Daoy (cell line): Measurements from ENCODE around the gene NPAS3. TPM values are rescaled to one million over a fixed set of nuclear protein-coding genes. Genes with fewer than 3 reads are reported as not detected.

Source experiments
- DNase-seq: peaks from one replicate; pipeline ENCODE4 v3.0.0-alpha.2; 2015; ENCODE audit warnings: low read depth
- total RNA-seq: library from RNA; depleted of rRNA; stranded (reverse); fragments of >200 nt; shearing (Covaris generic); gene quantifications from 2 replicates; pipeline ENCODE4 v1.2.3, GENCODE V29; 2014

NPAS3 gene
- total RNA-seq, 1 experiment from 2014 or later: 1.9 TPM

DNA sequence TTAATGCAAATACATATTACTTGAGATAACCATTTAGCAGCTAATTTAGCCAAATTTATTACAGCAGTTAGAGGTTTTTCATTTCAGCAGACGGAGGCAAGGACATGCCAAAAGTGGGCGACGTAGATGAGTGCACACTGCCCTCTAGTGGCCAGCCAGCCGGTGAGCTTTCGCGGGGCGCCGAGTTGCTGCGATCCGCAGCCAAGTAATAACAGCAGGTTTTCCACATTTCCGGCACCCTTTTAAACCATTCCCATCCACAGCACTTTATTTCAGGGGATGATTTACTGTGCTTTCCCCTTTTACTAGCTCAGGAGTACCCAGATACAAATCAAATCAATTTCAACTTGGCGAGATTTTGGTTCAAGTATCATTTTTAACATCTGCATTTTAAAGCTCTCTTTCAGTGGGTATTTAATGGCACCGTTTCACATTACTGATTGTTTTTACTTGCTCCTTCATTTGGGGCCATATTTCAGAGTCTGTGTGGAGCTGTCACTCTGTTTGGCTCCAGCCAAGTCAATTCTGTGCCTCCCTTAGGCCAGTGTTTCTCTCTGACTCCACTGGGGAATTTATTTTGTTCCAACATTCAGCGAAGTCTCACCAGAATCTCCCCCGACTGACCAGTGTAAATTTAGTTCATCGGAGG lies 854.2 kb downstream of the NPAS3 start:
- peak; percentile 93 for DNase-seq

GRCh38 chr14:33793398-33794110 lies 854.9 kb downstream of the NPAS3 start:
- DNase-seq: no peak

DNA sequence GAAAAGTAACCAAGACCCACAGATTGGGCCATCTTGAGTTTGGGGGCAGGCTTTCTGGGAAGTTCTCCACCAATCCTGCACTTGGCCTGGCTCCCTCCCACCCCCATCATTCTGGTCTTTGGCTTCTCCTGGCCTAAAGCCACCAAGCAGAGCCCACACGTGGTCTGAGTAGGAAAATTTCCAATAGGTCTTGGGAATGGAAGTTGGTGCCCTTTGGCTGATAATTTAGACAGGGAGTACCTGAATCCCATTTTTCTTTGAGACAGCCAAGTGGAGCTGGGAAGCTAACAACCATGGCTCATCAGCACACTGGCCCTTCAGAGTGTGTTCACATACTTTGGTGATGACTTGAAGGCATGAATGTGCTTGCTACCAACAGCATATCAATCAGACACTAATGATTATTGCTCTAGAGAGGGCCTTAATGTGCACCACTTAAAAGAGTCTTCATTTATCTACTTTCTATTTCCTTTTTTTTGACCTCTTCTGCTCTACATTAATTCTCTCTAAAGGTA lies 856.2 kb downstream of the NPAS3 start:
- no peak for DNase-seq

DNA sequence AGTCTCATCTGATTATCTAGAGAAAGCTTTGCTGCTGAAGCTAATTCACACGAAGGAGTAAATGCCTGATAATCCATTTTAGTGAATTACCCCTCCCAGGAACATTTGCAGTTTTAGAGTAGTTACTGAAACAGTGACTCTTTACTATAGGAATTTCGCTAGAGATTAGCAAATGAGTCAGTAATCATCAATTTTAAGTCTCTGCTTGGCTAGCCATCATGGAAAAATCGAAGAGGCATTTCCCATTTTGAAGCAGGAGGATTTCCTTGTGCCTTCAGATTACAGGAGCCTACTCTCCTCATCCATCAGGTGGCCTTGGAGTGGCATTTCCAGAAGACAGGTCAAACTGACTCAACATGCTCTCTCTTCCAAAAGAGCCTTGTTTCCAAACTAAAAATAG lies 857.7 kb downstream of the NPAS3 start:
- DNase-seq: no peak

DNA sequence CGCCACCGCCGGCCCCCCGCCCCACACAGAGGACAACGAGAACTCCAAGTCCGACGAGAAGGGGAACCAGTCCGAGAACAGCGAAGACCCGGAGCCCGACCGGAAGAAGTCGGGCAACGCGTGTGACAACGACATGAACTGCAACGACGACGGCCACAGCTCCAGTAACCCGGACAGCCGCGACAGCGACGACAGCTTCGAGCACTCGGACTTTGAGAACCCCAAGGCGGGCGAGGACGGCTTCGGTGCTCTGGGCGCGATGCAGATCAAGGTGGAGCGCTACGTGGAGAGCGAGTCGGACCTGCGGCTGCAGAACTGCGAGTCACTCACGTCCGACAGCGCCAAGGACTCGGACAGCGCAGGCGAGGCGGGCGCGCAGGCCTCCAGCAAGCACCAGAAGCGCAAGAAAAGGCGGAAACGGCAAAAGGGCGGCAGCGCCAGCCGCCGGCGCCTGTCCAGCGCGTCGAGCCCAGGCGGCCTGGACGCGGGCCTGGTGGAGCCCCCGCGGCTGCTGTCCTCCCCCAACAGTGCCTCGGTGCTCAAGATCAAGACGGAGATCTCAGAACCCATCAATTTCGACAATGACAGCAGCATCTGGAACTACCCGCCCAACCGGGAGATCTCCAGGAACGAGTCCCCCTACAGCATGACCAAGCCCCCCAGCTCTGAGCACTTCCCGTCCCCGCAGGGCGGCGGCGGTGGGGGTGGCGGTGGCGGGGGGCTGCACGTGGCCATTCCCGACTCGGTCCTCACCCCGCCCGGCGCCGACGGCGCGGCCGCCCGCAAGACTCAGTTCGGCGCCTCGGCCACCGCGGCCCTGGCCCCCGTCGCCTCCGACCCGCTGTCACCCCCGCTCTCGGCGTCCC lies 861.3 kb downstream of the NPAS3 start:
- DNase-seq: no peak

DNA sequence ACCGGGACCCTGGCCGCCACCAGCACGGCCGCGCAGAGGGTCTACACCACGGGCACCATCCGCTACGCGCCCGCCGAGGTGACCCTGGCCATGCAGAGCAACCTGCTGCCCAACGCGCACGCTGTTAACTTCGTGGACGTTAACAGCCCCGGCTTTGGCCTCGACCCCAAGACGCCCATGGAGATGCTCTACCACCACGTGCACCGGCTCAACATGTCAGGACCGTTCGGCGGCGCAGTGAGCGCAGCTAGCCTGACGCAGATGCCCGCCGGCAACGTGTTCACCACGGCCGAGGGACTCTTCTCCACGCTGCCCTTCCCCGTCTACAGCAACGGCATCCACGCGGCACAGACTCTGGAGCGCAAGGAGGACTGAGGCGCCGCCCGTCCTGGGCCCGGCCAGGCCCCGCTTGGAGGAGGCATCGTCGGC lies 862.1 kb downstream of the NPAS3 start:
- DNase-seq: no peak

DNA sequence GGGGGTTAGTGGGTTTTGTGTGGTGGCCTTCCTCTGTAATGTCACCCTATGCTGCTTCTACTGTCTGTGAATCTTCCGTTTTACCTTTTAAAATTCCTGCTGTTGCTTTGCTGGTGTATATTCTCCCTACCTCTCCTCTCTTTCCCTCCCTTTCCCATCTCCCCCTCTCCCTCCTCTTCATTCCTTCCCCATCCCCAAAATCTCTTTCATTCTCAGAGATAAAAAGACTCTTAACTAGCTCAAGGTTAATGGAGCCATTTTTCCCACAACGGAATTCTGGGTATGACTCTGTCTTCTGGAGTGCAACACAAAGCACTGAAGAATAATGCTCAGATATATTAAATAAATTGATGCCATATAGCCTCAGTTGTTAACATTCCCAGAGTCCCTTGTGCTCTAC lies 864.1 kb downstream of the NPAS3 start:
- no peak for DNase-seq

GRCh38 chr14:33805593-33805992 lies 866.9 kb downstream of the NPAS3 start:
- DNase-seq: no peak

- no peak for DNase-seq
Observed at GRCh38 chr14:33806905-33807304, 868.2 kb downstream of the NPAS3 start.

- no peak for DNase-seq
Observed at GRCh38 chr14:33808187-33808586, 869.5 kb downstream of the NPAS3 start.

DNA sequence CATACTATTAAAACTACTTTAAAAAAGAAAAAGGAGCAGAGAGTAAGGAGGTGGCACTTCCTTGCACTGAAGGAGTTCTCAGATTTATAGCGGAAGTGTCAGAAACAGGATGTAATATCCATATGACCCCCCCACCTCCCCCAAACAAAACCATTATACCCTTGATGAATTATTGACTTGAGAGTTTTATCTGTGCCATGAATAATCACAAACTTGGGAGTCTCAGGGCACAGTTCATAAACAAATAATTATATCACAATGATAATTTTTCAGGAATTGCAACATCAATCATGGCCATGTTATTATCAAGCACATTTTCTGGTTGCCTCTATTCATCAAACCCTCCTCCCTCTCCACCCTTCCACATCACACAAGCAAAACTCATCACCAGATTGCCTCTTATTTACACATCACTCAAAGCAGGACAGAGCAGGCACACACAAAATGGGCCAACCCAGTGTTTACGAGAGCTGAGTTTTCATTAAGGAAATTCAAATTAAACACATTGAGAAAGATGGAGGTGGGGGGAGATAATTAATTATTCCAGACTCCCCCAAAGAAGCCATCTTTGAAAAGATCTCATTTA lies 870.8 kb downstream of the NPAS3 start:
- no peak for DNase-seq

DNA sequence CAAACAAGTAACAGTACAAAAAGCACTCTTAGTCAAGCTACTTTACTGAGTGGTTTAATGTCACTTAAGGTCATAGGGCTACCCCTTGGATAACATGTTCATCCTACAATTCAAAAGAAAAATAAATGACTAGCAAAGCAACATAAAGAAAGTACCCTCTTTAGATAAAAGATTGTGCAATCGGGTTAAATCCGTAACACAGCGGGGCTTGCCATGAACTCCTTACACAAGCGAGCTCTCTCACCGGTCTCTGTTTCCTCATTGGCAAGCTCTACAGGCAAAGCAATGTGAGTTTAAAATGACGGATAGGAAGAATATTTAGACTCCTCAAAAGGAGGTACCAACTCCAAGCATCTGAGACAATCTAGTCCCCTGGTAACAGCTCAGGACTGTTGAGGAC lies 871.6 kb downstream of the NPAS3 start:
- DNase-seq: no peak

DNA sequence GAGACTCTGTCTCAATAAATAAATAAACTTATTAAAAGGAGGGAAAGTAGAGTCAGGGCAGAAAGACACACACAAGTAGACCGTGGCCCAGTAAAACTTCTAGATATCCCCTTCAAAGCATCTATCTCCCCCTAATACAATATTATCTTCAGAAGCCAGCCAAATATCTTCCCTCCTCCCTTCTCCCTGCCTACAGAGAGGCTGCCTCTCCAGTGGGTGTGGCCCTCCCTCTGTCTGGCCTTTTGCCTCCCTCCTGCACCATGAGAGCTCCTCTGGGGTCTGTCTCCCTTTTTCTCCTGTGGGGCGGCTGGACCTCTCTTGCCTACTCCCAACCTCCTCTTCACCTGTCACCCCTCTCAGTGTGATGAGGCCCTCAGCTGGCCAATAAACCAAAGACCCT lies 873.0 kb downstream of the NPAS3 start:
- no peak for DNase-seq

- no peak for DNase-seq
Observed at GRCh38 chr14:33812181-33812580, 873.5 kb downstream of the NPAS3 start.

DNA sequence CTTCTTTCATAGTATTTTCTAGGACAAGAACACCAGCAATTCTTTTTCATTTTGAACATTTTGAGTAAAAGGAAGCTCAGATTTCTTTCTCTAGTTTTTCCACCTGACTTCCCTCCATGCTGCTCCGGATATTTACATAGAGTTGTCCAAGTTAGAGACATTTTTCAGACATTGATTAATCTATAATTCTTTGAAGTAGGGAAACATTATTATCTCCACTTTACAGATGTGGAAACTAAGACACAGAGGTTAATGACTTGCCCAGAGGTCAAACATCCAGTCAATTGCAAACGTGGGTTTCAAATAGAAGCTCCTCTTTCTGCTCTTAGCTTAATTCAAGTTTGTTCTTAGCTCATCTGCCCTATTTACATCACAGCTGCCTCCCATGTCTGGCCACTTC lies 873.9 kb downstream of the NPAS3 start:
- no peak for DNase-seq

DNA sequence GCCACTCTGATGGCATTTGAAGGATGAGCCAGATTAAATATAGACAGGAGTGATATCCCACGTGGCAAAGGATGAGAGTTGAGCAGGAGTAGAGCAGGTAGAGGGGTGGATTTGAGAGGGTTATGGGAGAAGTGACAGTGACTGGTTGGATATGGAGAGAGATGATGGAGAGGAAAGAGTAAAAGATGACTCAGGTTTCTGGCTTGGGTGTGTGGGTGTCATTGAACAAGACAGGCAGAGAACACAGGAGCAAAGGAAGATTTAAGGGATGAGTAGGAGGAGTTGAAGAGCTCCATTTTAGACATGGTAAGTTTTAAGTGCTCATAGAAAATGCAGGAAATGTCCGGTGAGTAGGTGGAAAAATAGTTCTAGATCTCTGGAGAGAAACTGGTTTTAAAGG lies 875.3 kb downstream of the NPAS3 start:
- DNase-seq: no peak

- no peak for DNase-seq
Observed at GRCh38 chr14:33833706-33834465, 895.2 kb downstream of the NPAS3 start.

DNA sequence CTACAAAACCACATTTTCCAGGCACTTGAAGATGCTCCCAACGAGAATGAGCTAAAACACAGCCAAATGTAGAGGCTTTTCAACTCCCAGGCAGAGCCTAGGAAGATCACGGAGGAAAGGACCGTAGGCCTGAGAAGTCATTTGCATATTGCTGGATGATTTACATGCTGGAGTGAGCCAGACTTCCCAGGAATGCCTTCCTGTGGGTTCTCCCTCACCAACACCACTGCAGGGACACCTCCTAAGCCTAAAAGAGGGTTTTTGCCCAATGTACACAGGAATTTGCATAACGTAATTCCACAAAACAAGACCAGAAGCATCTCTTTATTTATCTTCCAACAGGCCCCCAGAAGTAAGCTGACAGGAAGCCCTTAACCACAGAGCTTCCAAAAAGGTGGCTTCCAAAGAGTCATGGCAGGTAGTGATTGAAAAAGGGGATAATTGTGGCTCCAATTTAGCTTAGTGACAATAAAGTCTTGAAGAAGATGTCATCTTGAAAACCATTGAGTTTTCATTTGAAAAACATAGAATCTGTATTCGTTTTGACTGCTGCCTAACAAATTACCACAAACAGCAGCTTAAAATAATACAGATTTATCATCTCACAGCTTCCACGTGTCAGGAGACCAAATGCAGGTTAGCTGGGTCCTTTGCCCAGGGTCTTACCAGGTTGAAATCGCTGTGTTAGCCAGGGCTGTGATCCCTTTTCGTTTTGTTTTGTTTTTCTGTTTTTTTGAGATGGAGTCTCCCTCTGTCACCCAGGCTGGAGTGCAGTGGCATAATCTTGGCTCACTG lies 896.0 kb downstream of the NPAS3 start:
- no peak for DNase-seq

DNA sequence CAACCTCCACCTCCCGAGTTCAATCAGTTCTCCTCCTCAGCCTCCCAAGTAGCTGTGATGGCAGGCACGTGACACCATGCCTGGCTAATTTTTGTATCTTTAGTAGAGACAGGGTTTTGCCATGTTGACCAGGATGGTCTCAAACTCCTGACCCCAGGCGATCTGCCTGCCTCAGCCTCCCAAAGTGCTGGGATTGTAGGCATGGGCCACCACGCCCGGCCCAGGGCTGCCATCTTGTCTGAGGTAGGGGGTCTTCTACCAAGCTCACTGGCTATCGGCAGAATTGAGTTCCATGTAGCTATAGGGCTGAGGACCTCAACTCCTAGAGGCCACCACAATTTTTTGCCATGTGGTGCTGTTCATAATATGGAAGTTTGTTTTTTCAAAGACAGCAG lies 896.6 kb downstream of the NPAS3 start:
- DNase-seq: no peak

DNA sequence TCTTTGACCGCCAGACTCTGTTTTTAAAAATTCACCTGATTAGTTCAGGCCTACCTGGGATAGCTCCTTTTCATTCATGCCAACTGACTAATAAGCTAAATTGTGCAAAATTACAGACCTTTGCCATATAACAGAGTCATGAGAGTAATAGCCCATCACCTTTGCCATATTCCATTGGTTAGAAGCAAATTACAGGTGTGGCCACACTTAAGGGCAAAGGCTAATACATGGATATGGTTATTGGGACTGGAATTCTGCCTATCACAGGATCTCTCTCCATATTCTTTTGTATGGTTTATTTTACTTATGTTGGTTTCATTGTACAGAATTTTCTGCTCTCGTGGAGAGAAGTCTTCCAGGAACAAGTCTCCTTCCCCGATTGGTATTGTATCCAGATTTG lies 897.0 kb downstream of the NPAS3 start:
- no peak for DNase-seq
